Effector CD4-positive, alpha-beta T cell (primary cell): ENCODE measurements around the gene PIEZO2.

Experiments
- DNase-seq: peaks from one replicate; pipeline ENCODE4 v3.0.0-alpha.2; 2020

Gene PIEZO2

GRCh38 chr18:10771053-10771709, 378.2 kb downstream of the PIEZO2 start:
- no peak for DNase-seq

- no peak for DNase-seq
Measured at GRCh38 chr18:10770264-10770663, 379.1 kb downstream of the PIEZO2 start.

GRCh38 chr18:10768221-10768620, 381.1 kb downstream of the PIEZO2 start:
- no peak for DNase-seq

- no peak for DNase-seq
Measured at GRCh38 chr18:10767658-10768057, 381.7 kb downstream of the PIEZO2 start.

DNA sequence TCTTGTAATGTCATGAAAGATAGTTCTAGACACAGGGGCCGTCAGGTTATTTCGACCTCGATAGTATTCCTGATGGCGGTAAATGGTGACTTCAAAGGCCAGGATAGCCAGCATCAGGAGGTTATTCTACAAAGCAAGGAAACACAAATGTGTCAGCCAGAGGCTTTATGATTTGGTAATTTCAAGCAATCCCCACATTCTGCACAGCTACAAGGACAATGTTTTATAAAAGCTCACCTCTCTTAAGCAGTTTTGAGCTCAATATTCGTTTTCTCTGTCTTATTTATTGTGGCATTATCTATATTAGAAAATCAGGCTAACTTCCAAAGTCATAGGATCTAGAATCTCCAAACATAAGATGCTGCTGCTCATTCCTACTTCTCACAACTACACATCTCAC, 388.4 kb downstream of the PIEZO2 start:
- no peak for DNase-seq

GRCh38 chr18:10759241-10759640, 390.1 kb downstream of the PIEZO2 start:
- DNase-seq: no peak

DNA sequence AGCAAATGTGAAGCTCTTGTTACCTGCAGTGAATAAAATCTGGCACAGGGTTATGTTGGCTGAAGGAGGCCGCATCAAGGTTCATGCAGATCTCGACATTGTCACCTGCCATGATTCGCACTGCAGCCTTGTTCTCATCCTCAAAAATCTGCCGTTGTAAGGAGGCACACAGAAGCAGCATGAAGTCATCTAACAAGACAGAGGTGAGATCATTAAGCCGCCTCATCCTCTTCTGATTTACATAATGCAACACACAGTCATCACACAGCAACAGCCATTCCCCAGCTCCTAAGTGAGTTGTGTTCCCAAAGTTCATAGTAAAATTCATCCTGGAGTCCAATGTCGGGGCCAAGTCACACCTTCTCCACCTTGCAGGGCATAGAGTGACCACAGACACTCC, 391.4 kb downstream of the PIEZO2 start:
- DNase-seq: no peak

DNA sequence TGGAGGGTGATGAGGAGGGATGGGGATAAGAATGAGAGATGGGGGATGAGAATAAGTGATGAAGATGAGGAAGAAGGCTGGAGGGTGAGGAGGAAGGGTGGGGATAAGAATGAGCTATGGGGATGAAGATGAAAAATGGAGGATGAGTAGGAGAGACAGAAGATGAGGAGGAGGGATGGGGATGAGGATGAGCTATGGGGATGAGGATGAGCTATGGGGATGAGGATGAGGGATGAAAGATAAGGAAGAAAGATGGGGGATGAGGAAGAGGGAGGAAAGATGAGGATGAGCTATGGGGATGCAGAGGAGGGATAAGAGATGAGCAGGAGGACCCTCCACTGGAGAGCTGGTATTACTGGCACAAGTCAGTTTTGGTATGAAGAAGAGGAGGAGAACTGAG, 392.0 kb downstream of the PIEZO2 start:
- DNase-seq: no peak

DNA sequence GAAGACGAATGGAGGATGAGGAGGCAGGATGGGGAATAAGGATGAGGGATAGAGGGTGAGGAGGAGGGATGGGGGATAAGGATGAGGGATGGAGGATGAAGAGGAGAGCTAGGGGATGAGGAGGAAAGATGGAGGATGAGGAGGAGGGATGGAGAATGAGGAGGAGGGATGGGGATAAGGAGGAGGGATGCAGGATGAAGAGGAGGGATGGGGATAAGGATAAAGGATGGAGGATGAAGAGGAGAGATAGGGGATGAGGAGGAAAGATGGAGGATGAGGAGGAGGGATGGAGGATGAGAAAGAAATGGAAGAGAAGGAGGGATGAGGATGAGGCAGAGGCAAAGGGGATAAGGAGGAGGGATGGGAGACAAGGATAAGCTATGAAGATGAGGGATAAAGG, 393.5 kb downstream of the PIEZO2 start:
- DNase-seq: no peak

- DNase-seq: no peak
Measured at GRCh38 chr18:10754128-10754527, 395.2 kb downstream of the PIEZO2 start.

GRCh38 chr18:10752382-10752781, 397.0 kb downstream of the PIEZO2 start:
- no peak for DNase-seq

- DNase-seq: no peak
Measured at GRCh38 chr18:10751653-10752052, 397.7 kb downstream of the PIEZO2 start.

DNA sequence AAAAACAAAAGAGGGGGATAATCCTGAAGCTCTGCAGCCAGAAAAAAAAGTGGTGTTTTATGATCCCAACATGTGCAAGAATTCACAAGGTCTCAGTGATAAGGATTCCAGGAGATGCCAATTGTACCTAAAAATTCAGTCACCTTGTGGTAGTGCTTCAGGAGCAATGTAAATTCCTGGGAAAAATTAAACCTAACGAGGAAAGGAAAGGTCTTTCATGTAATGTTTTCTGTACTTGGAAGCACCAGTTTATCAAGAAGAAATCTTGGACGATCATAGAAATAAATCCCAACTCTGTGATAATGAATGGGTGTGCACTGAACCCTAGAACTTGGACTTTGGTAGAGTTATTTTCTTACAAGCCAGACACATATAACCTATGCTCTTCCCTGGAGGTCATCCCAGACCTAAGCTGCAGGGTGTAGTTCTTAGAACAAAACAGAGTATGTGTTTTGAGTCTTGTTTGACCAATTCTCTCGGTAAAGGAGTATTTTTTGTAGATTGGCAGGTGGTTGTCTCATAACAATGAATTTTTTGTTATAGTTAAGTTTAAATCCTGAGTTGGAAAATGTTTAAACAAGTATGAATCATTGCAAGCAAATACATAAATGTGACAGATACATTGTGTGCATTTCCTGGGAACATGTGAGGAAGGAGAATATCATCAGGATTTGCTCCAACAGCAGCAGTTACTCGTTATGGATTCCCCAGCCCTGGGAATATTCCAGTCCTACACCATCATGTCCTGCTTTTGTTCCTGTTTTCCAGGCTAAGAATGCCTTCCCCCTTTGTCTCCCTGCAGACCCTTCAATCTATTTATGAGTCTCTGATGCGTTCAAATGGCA, 399.0 kb downstream of the PIEZO2 start:
- no peak for DNase-seq

DNA sequence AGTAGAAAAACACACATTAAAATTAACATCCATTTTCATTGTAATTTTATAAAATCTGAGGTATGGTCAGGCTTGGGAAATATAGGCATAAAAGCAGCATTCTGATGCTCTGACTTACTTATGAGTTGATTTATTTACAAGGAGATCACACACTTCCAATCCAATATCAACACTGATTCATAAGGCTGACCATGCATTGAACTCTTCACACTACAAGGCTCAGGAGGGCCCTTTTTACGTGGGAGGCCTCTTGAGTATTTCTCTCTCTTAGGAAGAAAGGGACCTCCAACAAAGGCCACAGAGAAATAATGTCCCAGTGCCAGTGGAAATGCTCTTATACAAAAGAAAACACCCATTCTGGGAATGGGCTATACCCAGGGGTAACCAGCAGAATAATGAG, 400.7 kb downstream of the PIEZO2 start:
- no peak for DNase-seq

- no peak for DNase-seq
Measured at GRCh38 chr18:10745971-10746370, 403.4 kb downstream of the PIEZO2 start.

- DNase-seq: no peak
Measured at GRCh38 chr18:10745219-10745618, 404.1 kb downstream of the PIEZO2 start.

DNA sequence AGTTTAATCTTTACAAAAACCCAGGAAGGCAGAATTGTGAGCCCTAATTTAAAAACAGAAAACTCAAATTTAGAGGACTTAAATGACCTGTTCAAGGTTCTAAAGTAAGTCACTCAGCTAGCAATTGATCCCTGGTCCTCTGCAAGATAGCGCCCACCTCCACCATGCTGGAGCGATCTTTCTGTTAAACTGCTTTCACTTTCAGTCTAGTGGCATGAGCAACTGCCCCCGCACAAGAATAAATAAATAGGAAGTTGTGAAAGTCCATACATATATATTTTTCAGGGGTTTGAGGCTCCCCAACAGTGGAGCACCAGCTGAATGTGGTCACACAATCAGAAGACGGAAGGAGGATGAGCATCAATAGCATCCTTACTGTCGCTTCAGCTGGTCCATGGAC, 405.6 kb downstream of the PIEZO2 start:
- DNase-seq: no peak

DNA sequence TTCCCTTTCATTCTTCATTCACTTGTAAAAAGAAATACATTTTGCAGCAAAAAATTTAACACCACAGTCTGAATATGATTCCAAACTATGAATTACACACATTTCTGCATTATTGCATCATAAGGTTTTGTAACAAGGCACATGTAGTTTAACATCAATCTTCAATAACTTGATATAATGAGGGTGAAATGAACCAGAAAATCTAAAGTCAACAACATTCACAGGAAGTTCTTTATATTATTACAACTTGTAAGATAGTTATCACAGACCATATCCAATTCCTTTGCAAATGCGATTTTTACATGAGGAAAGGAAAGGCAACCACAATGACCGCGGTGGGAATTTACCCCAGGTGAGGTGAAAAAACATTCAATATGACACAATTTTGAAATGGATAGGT, 410.2 kb downstream of the PIEZO2 start:
- DNase-seq: no peak

DNA sequence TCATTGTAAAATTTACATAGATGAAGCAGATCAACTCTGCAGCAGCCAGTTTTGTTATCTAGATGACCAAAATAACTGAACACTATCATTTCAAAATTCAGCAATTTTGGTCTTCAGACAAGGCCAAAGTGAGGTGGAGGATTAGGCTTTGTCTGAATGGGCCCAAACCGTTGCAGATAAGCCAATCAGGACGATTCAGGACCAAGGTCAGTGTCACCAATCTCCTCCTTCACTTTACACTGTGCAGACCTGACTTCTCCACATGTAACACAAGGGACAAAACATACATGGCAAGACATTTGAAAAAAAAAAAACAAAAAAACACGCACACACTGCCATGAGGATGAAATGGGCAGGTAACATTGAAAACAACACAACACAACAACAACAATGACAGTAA, 412.4 kb downstream of the PIEZO2 start:
- no peak for DNase-seq

DNA sequence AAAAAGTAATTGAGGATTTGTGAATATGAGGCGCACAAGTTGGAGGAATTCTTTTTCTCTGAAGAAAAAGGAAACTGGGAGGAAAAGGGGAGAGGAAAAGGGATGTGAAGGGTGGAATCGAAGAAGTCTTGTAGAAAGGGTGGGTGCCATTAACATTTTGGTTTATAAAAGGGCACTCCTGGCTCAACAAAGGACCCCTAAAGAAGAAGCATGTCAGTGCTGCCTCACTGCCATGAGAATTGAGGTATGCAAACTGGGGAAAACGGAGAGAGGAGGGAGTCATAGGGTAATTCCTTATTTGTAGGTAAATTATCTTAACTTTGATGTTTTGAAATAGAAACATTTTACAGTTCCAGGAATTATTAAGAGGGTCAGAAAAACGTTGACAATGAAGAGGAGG, 416.4 kb downstream of the PIEZO2 start:
- no peak for DNase-seq

DNA sequence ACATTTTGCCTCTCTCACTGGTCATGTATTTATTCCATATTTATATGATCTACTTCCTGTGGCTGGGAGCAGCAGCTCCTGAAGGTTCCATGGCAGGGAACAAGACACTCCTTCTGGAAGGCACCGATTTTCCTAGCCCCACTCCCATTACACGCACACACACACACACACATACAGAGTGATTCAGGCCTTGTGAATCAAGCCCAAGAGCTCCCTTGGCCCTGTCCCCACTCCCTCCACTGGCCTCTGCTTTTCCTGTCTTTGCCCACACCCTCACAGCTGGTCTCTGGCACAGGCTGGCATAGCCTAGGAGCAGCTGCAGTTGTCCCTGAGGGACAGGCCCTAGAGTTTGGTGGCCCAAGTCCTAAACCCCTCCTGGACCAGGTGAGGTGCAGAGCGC, 421.9 kb downstream of the PIEZO2 start:
- no peak for DNase-seq

DNA sequence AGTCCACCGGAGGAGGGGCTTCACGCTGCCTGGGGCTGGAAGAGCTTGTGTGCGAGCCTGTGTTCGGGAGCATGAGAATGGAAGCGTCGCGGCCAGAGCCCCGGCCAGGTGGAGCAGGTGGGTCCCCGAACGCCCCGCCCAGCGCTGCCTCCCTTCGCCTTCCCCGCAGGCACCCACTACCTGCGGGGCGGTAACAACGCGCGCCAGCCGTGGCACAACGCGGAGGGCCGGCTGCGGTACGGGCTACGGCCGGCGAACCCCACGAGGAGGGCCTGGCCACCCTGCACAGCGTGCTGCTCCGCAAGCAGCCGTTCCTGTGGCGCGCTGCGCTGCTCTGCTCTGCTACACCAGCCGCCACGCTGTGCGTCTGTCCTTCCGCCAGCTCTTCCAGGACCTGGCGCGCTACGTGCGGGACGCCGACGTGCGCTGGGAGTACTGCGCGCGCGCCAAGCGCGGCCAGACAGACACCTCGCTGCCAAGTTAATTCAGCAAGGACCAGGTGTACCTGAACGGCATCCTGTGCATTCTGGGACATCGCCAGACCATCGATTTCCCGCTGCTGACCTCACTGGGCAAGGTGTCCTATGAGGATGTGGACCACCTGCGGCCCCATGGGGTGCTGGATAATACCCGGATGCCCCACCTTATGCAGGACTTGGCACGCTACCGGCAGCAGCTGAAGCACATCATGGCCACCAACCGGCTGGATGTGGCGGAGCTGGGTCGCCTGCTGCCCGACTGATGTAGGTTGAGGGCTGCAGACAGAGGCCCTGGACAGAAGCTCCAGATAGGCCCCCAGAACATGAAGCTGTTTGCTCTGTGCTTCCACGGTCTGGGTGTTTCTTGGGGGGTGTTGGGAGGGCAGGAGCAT, 422.9 kb downstream of the PIEZO2 start:
- DNase-seq: no peak

DNA sequence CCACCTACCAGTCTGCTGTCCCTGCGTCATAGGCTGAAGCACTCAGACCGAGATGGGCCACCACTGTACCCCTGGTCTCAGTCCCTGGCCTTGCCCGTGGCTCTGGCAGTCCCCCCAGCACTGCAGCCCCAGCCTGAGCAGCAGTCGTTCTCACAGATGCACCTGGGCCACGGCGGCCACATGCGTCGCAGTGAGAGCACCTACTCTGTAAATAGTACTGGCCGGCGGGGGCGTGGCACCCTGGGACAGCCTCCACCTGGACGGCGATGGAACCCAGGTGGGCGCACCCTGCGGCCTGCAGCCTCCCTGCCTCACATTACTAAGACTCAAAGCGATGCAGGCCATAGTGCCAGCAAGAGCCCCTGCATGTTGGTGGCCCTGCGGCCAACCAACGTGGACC, 424.7 kb downstream of the PIEZO2 start:
- DNase-seq: no peak

DNA sequence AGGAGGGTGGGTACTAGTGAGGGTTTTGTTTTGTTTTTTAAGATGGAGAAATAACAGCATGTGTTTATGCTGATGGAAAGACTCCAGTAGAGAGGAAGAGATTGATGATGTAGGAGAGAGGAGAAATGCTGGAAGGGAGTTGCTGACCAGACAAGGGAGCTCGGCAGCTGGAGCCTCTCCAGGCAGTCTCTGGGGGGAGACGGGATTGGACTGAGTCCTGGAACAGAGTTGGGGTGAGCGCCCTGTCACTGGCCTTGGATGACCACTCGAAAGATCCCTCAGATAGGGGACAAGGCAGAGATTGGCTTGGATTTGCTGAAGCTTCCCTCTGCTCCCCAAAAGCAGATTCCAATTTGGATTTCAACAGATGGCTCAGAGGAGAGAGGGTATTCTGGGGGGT, 425.9 kb downstream of the PIEZO2 start:
- DNase-seq: no peak
